Epithelial cell of esophagus (primary cell): ENCODE results near the gene OSER1.
"Not testable (repeated sequence)": the region's sequence is repeated elsewhere in the genome, so short reads cannot be mapped to it uniquely, and the experiment has no call there.

Experiments
- DNase-seq: peaks from one replicate; pipeline ENCODE4 v3.0.0; 2010; ENCODE audit warnings: low read depth
- H3K4me3 ChIP-seq: 2 replicates; pipeline ENCODE4 v1.5.1; 2011; ENCODE audit warnings: mild to moderate bottlenecking, low read length, control low read depth
- TF ChIP-seq, protein P1 (sequence below): IDR thresholded peaks from 2 replicates; pipeline ENCODE4 v1.5.1; 2011; ENCODE audit warnings: low read depth, mild to moderate bottlenecking, low read length, control low read depth, inconsistent platforms; ENCODE audit not compliant: insufficient read depth; ENCODE audit errors: missing control alignments

OSER1 gene

GRCh38 chr20:44235702-44236101, 25.1 kb upstream of the OSER1 start:
- DNase-seq, result no peak
- no peak overlapping the region for H3K4me3 ChIP-seq
- TF ChIP-seq, protein P1, sequence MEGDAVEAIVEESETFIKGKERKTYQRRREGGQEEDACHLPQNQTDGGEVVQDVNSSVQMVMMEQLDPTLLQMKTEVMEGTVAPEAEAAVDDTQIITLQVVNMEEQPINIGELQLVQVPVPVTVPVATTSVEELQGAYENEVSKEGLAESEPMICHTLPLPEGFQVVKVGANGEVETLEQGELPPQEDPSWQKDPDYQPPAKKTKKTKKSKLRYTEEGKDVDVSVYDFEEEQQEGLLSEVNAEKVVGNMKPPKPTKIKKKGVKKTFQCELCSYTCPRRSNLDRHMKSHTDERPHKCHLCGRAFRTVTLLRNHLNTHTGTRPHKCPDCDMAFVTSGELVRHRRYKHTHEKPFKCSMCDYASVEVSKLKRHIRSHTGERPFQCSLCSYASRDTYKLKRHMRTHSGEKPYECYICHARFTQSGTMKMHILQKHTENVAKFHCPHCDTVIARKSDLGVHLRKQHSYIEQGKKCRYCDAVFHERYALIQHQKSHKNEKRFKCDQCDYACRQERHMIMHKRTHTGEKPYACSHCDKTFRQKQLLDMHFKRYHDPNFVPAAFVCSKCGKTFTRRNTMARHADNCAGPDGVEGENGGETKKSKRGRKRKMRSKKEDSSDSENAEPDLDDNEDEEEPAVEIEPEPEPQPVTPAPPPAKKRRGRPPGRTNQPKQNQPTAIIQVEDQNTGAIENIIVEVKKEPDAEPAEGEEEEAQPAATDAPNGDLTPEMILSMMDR, result no peak

GRCh38 chr20:44234566-44235317, 24.2 kb upstream of the OSER1 start:
- no peak for DNase-seq
- TF ChIP-seq, protein P1, result no peak
- no peak overlapping the region for H3K4me3 ChIP-seq

- H3K4me3 ChIP-seq, result no peak overlapping the region
- no peak for DNase-seq
- TF ChIP-seq, protein P1, result no peak
These were observed 23.0 kb upstream of the OSER1 start for GRCh38 chr20:44233436-44234016.

- H3K4me3 ChIP-seq, DNase-seq: not testable (repeated sequence)
These were observed 21.9 kb upstream of the OSER1 start for GRCh38 chr20:44232469-44232856.

DNA sequence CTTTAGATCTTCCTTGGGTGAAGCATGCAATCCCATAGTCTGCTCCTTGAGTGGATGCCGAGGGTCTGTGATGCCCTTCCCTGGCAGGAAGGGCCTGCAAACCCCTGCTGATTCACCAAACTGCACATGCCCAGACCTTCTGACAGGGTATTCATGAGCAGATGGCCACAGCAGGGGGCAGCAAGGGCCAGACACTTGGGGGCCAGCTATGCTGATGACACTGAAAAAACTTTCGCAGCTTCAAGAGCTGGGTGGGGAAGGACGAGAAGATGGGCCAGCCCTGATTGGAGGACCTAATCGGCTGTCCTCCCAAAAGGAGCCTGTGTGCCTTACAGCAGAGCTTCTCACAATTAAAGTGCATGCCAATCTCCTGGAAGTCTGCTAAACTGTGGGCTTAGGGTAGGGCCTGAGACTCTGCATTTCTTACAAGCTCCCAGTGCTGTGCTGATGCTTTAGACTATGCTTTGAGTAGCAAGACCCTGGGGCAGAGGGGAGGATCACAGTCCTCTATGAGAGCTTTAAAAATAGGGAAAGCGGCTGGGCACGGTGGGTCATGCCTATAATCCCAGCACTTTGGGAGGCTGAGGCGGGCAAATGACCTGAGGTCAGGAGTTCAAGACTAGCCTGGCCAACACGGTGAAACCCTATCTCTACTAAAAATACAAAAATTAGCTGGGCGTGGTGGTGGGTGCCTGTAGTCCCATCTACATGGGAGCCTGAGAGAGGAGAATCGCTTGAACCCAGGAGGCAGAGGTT, 21.3 kb upstream of the OSER1 start:
- TF ChIP-seq, protein P1, result no peak
- no peak overlapping the region for H3K4me3 ChIP-seq
- no peak for DNase-seq

GRCh38 chr20:44231193-44231592, 20.6 kb upstream of the OSER1 start:
- no peak for DNase-seq
- TF ChIP-seq, protein P1, result no peak
- no peak overlapping the region for H3K4me3 ChIP-seq

- TF ChIP-seq, protein P1, result no peak
- no peak overlapping the region for H3K4me3 ChIP-seq
These were observed 18.1 kb upstream of the OSER1 start for GRCh38 chr20:44228465-44229258.

More at GRCh38 chr20:44228465-44229258, 18.1 kb upstream of the OSER1 start:
- DNase-seq, result no peak
